Measurements from ENCODE around the gene ALS2CL. TPM values are rescaled to one million over a fixed set of nuclear protein-coding genes. Genes with fewer than 3 reads are reported as not detected.
"Not testable (repeated sequence)": the region's sequence is repeated elsewhere in the genome, so short reads cannot be mapped to it uniquely, and the experiment has no call there.

ALS2CL gene, protein sequence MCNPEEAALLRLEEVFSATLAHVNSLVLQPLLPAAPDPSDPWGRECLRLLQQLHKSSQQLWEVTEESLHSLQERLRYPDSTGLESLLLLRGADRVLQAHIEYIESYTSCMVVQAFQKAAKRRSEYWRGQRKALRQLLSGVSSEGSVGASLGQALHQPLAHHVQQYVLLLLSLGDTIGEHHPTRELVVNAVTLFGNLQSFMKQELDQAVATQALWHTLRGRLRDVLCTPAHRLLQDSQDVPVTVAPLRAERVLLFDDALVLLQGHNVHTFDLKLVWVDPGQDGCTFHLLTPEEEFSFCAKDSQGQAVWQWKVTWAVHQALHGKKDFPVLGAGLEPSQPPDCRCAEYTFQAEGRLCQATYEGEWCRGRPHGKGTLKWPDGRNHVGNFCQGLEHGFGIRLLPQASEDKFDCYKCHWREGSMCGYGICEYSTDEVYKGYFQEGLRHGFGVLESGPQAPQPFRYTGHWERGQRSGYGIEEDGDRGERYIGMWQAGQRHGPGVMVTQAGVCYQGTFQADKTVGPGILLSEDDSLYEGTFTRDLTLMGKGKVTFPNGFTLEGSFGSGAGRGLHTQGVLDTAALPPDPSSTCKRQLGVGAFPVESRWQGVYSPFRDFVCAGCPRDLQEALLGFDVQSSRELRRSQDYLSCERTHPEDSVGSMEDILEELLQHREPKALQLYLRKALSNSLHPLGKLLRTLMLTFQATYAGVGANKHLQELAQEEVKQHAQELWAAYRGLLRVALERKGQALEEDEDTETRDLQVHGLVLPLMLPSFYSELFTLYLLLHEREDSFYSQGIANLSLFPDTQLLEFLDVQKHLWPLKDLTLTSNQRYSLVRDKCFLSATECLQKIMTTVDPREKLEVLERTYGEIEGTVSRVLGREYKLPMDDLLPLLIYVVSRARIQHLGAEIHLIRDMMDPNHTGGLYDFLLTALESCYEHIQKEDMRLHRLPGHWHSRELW
- total RNA-seq = 100 to 1,000 TPM in 2 of 4 donors, 10 to 100 TPM in 2; 86.5 to 175 (median 105) TPM

DNA sequence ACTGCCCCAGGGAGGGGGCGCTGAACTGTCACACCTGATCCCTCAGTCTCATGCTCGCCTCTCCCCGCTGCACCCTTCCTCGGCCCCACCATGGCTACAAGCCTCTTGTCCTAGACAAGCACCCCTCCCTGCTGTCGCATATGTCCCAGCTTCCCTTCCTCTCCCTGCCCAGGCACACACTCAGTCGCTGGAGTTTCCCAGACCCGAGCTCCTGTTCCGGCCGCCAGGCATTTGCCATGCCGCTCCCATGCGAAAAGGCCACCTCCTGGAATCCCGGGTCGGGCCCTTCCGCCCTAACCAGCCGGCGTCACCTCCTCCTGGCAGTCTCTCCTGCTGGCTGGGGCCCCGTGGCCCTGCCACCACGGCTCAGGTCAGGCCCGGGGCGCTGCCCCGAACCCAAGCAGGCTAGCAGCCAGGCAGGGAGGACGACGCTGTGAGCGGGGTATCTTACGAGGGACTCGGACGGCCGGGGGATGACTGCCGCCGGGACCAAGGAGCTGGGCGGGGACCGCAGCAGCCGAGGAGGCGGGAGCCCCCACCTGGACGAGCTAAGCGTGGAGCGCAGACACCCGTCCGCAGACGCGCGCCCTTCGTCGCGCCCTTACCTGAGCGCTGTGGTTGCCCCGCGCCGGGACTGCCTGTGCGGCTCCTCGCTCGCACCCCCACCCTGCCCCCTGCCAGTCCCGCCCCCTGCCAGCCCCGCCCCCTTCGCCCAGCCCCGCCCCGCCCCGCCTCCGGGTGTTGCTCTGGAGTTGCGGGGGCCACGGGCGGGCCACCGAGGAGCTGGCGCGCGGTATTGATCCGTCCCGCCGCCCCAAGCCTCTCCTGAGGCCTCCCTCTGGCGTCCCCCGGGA lies at the start of gene ALS2CL:
Gene ALS2CL, minus strand, starts transcription at position 642 of the 854 bp plus-strand sequence. CDS start 4,239 bp downstream, outside the sequence.
- intact Hi-C loops (cut with DNase I; ENCODE audit: low total_unique reads) = no loop called here
- 1 to 4% methylated on average over 13 to 15 of the region's 71 CpGs for WGBS, 2 donors
- peak; percentile 39 to 92 for DNase-seq (ENCODE audit: low spot score in 2 of 2)
- TF ChIP-seq, protein P1, sequence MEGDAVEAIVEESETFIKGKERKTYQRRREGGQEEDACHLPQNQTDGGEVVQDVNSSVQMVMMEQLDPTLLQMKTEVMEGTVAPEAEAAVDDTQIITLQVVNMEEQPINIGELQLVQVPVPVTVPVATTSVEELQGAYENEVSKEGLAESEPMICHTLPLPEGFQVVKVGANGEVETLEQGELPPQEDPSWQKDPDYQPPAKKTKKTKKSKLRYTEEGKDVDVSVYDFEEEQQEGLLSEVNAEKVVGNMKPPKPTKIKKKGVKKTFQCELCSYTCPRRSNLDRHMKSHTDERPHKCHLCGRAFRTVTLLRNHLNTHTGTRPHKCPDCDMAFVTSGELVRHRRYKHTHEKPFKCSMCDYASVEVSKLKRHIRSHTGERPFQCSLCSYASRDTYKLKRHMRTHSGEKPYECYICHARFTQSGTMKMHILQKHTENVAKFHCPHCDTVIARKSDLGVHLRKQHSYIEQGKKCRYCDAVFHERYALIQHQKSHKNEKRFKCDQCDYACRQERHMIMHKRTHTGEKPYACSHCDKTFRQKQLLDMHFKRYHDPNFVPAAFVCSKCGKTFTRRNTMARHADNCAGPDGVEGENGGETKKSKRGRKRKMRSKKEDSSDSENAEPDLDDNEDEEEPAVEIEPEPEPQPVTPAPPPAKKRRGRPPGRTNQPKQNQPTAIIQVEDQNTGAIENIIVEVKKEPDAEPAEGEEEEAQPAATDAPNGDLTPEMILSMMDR (IDR thresholded peaks at IDR 0.05) = no peak
- no peak for TF ChIP-seq POLR2A (IDR thresholded peaks at IDR 0.05)
- peak within 1 kb of the TSS; percentile 28 for H3K4me3 ChIP-seq (ENCODE audit: low read depth, poor library complexity, severe bottlenecking)

DNA sequence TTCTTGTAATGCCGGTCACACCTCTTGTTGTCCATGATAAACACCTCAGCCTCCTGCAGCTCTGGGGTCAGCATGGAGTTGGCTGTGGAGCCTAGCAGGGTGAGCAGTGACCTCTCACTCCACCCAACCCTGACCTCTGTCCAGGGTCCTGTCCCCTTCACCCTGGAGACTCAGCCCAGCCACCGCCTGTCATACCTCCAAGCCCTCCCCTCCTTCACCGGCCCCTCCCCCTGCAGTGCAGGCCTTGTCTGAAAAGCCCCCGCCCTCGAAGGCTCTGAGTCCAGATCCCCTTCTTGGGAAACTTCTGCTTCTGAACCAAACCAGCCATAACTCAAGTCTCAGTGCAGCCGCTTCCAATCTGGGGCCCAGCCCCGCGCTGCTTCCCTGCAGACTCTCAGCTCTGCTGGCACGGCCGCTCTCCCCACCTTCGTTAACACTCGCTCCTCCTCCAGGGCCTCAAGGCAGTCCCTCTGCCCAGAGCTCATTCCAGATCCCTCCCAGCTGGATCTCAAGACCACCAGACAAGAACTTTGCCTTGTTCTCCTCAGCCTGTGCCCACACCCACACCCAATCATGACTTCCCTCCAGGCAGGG lies 49.6 kb upstream of the ALS2CL start:
- no peak overlapping the region for H3K4me3 ChIP-seq (ENCODE audit: low read depth, poor library complexity, severe bottlenecking)
- WGBS, 2 donors = 70 to 71% methylated on average over 12 of the region's 12 CpGs
- intact Hi-C loops (cut with DNase I; ENCODE audit: low total_unique reads) = no loop called here
- DNase-seq (ENCODE audit: low spot score in 2 of 2) = no peak
- TF ChIP-seq, protein P1 (IDR thresholded peaks at IDR 0.05) = no peak
- TF ChIP-seq POLR2A (IDR thresholded peaks at IDR 0.05) = no peak

DNA sequence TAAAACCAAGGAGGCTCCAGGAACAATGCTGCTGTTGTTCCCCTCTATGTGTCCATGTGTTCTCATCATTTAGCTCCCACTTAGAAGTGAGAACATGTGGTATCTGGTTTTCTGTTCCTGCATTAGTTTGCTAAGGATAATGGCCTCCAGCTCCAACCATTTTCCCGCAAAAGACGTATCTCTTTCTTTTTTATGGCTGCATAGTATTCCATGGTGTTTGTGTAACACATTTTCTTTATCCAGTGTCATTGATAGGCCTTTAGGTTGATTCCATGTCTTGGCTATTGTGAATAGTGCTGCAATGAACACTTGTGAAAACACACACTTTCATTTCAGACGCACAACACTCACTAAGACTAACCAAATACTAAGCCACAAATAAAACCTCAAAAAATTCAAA lies 46.1 kb upstream of the ALS2CL start:
- intact Hi-C loops (cut with DNase I; ENCODE audit: low total_unique reads); DNase-seq (ENCODE audit: low spot score in 2 of 2); H3K4me3 ChIP-seq (ENCODE audit: low read depth, poor library complexity, severe bottlenecking): not testable (repeated sequence)
- 93 to 94% methylated on average over 3 of the region's 3 CpGs for WGBS, 2 donors

DNA sequence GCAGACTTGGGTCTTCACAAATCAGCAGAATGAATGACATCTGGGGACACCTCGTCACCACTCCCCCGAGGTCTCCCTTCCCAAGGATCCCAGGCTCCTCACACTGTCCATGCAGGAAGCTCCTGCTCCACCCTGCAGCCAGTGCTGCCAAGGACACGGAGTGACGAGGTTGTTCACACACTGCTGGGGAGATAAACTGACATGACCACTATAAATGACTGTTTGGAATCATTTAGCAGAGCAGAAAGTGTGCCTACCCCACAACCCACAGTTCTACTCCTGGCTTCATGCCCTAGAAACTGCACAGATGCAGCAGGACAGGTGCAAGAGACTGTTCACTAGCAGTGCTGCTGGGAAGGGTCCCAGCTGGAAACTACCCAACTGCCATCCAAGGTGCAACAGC lies 43.9 kb upstream of the ALS2CL start:
- WGBS, 2 donors = 39 to 63% methylated on average over 4 of the region's 4 CpGs
- no peak overlapping the region for H3K4me3 ChIP-seq (ENCODE audit: low read depth, poor library complexity, severe bottlenecking)
- intact Hi-C loops (cut with DNase I; ENCODE audit: low total_unique reads) = no loop called here
- no peak for TF ChIP-seq POLR2A (IDR thresholded peaks at IDR 0.05)
- TF ChIP-seq, protein P1 (IDR thresholded peaks at IDR 0.05) = no peak
- peak in 1 of 2 donors; percentile 70 for DNase-seq (ENCODE audit: low spot score in 2 of 2)

DNA sequence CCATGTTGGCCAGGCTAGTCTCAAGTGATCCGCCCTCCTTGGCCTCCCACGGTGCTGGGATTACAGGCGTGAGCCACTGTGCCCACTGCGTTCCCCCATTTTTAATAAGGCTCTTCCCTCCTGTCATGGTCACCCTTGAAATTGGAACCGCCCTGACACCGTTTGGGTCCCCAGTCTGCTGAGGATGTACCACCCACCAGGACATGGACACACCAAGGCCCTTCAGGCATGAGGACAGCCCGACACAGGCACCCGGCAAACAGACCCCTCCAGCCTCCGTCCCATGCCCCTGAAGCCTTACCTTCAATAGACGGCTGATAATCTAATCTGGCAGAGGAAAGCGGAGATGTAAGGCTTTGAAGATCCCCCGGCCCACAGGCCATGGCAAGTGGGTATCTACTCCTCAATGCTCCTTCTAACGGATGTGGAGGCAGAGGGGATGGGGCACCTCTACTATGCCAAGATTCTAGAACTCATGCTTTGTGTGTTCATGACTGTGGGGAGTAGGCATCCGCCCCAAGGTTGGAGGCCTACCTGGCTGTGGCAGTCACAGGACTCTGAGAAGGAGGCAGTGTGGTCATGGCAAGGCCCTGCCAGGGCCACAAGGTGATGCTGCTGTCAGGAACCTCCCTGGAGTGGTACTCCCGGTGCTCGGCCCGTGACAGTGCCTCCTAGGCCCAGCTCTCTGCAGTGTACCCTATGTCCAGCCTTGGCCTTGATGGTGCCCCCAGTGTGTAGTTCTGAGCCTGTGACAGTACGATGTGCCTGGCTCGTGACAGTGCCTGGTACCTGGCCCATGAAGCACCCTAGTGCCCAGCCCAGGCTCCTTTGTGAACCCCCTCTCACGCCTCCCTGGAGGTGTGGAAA lies 42.8 kb upstream of the ALS2CL start:
- WGBS, 2 donors = 83 to 96% methylated on average over 18 to 20 of the region's 20 CpGs
- intact Hi-C loops (cut with DNase I; ENCODE audit: low total_unique reads) = no loop called here
- peak in 1 of 2 donors; percentile 81 for DNase-seq (ENCODE audit: low spot score in 2 of 2)
- TF ChIP-seq, protein P1 (IDR thresholded peaks at IDR 0.05) = no peak
- no peak for TF ChIP-seq POLR2A (IDR thresholded peaks at IDR 0.05)
- no peak overlapping the region for H3K4me3 ChIP-seq (ENCODE audit: low read depth, poor library complexity, severe bottlenecking)
